CD4-positive, alpha-beta T cell treated with Interleukin-1 beta for 1 hour (primary cell): ENCODE data around the gene TSSK3.
"Not testable (repeated sequence)": the region's sequence is repeated elsewhere in the genome, so short reads cannot be mapped to it uniquely, and the experiment has no call there.

Experiments used
- DNase-seq, 2 donors: peaks; one replicate each; pipeline ENCODE4 v3.0.0-alpha.2; 2020 to 2022

The TSSK3 gene

GRCh38 chr1:32339363-32339978 is 22.9 kb upstream of the TSSK3 start:
- peak in 1 of 2 donors; percentile 78 for DNase-seq

- DNase-seq: no peak
These were observed 21.1 kb upstream of the TSSK3 start for GRCh38 chr1:32341186-32341757.

GRCh38 chr1:32341971-32342370 is 20.4 kb upstream of the TSSK3 start:
- no peak for DNase-seq

GRCh38 chr1:32342704-32343103 is 19.6 kb upstream of the TSSK3 start:
- DNase-seq: no peak

GRCh38 chr1:32345289-32345827 is 17.0 kb upstream of the TSSK3 start:
- DNase-seq: no peak

GRCh38 chr1:32346532-32347157 is 15.7 kb upstream of the TSSK3 start:
- no peak for DNase-seq

GRCh38 chr1:32349211-32349708 is 13.1 kb upstream of the TSSK3 start:
- DNase-seq: peak in 1 of 2 donors; percentile 30

GRCh38 chr1:32350785-32351398 is 11.4 kb upstream of the TSSK3 start:
- no peak for DNase-seq

- DNase-seq: peak; percentile 94
These were observed 10.7 kb upstream of the TSSK3 start for GRCh38 chr1:32351399-32352238.

- DNase-seq: no peak
These were observed 10.0 kb upstream of the TSSK3 start for GRCh38 chr1:32352239-32352745.

GRCh38 chr1:32352831-32353383 is 9.4 kb upstream of the TSSK3 start:
- DNase-seq: no peak

- DNase-seq: no peak
These were observed 8.9 kb upstream of the TSSK3 start for GRCh38 chr1:32353431-32353830.

GRCh38 chr1:32353886-32354570 is 8.3 kb upstream of the TSSK3 start:
- DNase-seq: no peak

- DNase-seq: not testable (repeated sequence)
These were observed 6.6 kb upstream of the TSSK3 start for GRCh38 chr1:32355778-32356177.

GRCh38 chr1:32356478-32356877 is 5.9 kb upstream of the TSSK3 start:
- DNase-seq: no peak

GRCh38 chr1:32357614-32358013 is 4.7 kb upstream of the TSSK3 start:
- DNase-seq: no peak

- no peak for DNase-seq
These were observed 3.9 kb upstream of the TSSK3 start for GRCh38 chr1:32358435-32358834.

- no peak for DNase-seq
These were observed 1.0 kb upstream of the TSSK3 start for GRCh38 chr1:32361308-32361673.

- peak; percentile 15 to 16 for DNase-seq
These were observed 465 bp upstream of the TSSK3 start for GRCh38 chr1:32361674-32362473.

- no peak for DNase-seq
These were observed 1.4 kb downstream of the TSSK3 start for GRCh38 chr1:32363713-32364112.

GRCh38 chr1:32364836-32365235 is 2.5 kb downstream of the TSSK3 start:
- DNase-seq: no peak
